Activated CD4-positive, alpha-beta T cell treated with anti-CD3 and anti-CD28 coated beads, Interleukin-2, amount 10 ng/mL, durations not matched to agents 24 days and 14 days (primary cell): ENCODE results near the gene CDNF. TPM values are rescaled to one million over a fixed set of nuclear protein-coding genes. Genes with fewer than 3 reads are reported as not detected.

Source experiments
- DNase-seq: peaks from one replicate; pipeline ENCODE4 v3.0.0; 2022
- H3K27ac Mint-ChIP-seq: one replicate; pipeline ENCODE4 v1.8.0; 2022; ENCODE audit warnings: mild to moderate bottlenecking, mixed read lengths
- H3K27me3 Mint-ChIP-seq: one replicate; pipeline ENCODE4 v1.8.0; 2022; ENCODE audit warnings: mixed read lengths
- H3K36me3 Mint-ChIP-seq: one replicate; pipeline ENCODE4 v1.8.0; 2022; ENCODE audit warnings: low read depth, mild to moderate bottlenecking, mixed read lengths
- H3K4me1 Mint-ChIP-seq: one replicate; pipeline ENCODE4 v1.8.0; 2021; ENCODE audit warnings: mixed read lengths
- H3K4me3 Mint-ChIP-seq: one replicate; pipeline ENCODE4 v1.8.0; 2022; ENCODE audit warnings: mild to moderate bottlenecking, moderate library complexity, mixed read lengths
- H3K9me3 Mint-ChIP-seq: one replicate; pipeline ENCODE4 v1.8.0; 2021; ENCODE audit warnings: mixed read lengths
- intact Hi-C: fragments of 100-400 bp; cut with micrococcal nuclease; formaldehyde crosslinking; loops from one replicate; pipeline ENCODE4 v1.15.1; 2023
- total RNA-seq: library from RNA; stranded (reverse); gene quantifications from 2 replicates; pipeline ENCODE4 v1.2.3, GENCODE V29; 2022

The CDNF gene
- total RNA-seq, 1 donor from 2014 or later: 0.70 TPM

- no peak for DNase-seq
- H3K36me3 Mint-ChIP-seq: no peaks in the 10 kb centered on the region
- peaks cover 4% of the 10 kb centered on the region for H3K9me3 Mint-ChIP-seq
These were observed 66.9 kb downstream of the CDNF start for GRCh38 chr10:14770927-14771326.

More at GRCh38 chr10:14770927-14771326, 66.9 kb downstream of the CDNF start:
- peaks cover 2% of the 10 kb centered on the region for H3K4me1 Mint-ChIP-seq
- peaks cover 17% of the 10 kb centered on the region for H3K27me3 Mint-ChIP-seq
- no peak overlapping the region for H3K27ac Mint-ChIP-seq
- no peak overlapping the region for H3K4me3 Mint-ChIP-seq
- intact Hi-C loops: no loop called here

Other genes with a start within 250 kb of the CDNF start
- gene FAM107B, start 63.1 kb downstream of the CDNF start, total RNA-seq: 103 and 113 TPM in 2 replicates
- 42.0 and 44.1 TPM in 2 replicates for gene HSPA14, start 269 bp upstream of the CDNF start, total RNA-seq
- 28.9 and 30.3 TPM in 2 replicates for gene MSANTD7, start 269 bp upstream of the CDNF start, total RNA-seq
- gene SUV39H2, start 40.8 kb upstream of the CDNF start, total RNA-seq: 46.7 and 47.5 TPM in 2 replicates
- gene DCLRE1C, start 116.1 kb upstream of the CDNF start, total RNA-seq: 17.5 and 21.0 TPM in 2 replicates
- gene MEIG1, start 121.4 kb upstream of the CDNF start, total RNA-seq: not detected in 2 replicates
- 0.26 and 0.62 TPM in 2 replicates for gene OLAH, start 205.9 kb upstream of the CDNF start, total RNA-seq